Osteoblast (primary cell): ENCODE results near the gene UNC13C. TPM values are rescaled to one million over a fixed set of nuclear protein-coding genes. Genes with fewer than 3 reads are reported as not detected.

ENCODE experiments used
- DNase-seq: peaks from one replicate; pipeline ENCODE4 v3.0.0; 2011; ENCODE audit warnings: low spot score, mixed read lengths; ENCODE audit not compliant: insufficient read length; ENCODE audit errors: missing footprints
- H2AFZ ChIP-seq: 2 replicates; pipeline ENCODE4 v1.6.0; 2011; ENCODE audit warnings: mild to moderate bottlenecking, low read length
- H3K27ac ChIP-seq: 2 replicates; pipeline ENCODE4 v1.5.1; 2011; ENCODE audit warnings: mild to moderate bottlenecking, low read depth, low read length, moderate library complexity
- H3K27me3 ChIP-seq: 2 replicates; pipeline ENCODE4 v1.6.0; 2012; ENCODE audit warnings: mild to moderate bottlenecking, control low read depth, inconsistent platforms, low read length, moderate library complexity; ENCODE audit not compliant: insufficient read depth
- H3K36me3 ChIP-seq: 2 replicates; pipeline ENCODE4 v1.5.1; 2011; ENCODE audit warnings: mild to moderate bottlenecking, low read length, control low read depth, moderate library complexity; ENCODE audit not compliant: insufficient read depth
- H3K4me1 ChIP-seq: 2 replicates; pipeline ENCODE4 v1.5.1; 2011; ENCODE audit warnings: mild to moderate bottlenecking, low read length, control low read depth, moderate library complexity; ENCODE audit not compliant: insufficient read depth
- H3K4me2 ChIP-seq: 2 replicates; pipeline ENCODE4 v1.6.0; 2011; ENCODE audit warnings: mild to moderate bottlenecking, low read length; ENCODE audit not compliant: insufficient read depth
- H3K4me3 ChIP-seq: fragments of 200-600 bp; sonication (generic); 3 replicates; pipeline ENCODE4 v1.5.1; 2012; ENCODE audit warnings: mild to moderate bottlenecking, low read length, inconsistent platforms; ENCODE audit not compliant: insufficient read depth
- H3K79me2 ChIP-seq: 2 replicates; pipeline ENCODE4 v1.6.0; 2012; ENCODE audit warnings: mild to moderate bottlenecking, low read length, control low read depth, inconsistent platforms; ENCODE audit not compliant: insufficient read depth
- H3K9me3 ChIP-seq: 2 replicates; pipeline ENCODE4 v1.5.1; 2011; ENCODE audit warnings: low read depth, low read length, control low read depth
- H4K20me1 ChIP-seq: 2 replicates; pipeline ENCODE4 v1.6.0; 2012; ENCODE audit warnings: mild to moderate bottlenecking, low read length, control low read depth; ENCODE audit not compliant: insufficient read depth
- CTCF ChIP-seq: IDR thresholded peaks from 2 replicates; pipeline ENCODE4 v1.5.1; 2011; ENCODE audit warnings: mild to moderate bottlenecking, low read depth, low read length, moderate library complexity; ENCODE audit errors: extremely low read depth
- total RNA-seq: library from RNA; depleted of rRNA; stranded (reverse); fragments of >200 nt; gene quantifications from 2 replicates; pipeline ENCODE4 v1.2.3, GENCODE V29; 2012

UNC13C gene
- total RNA-seq, 1 donor = not detected

- no peak for TF ChIP-seq CTCF
- Histone ChIP-seq H3K4me1 (no peaks in the 10 kb centered on the region), H3K4me3 (no peak overlapping the region), H3K9me3 (no peaks in the 10 kb centered on the region), H3K27ac (no peak overlapping the region), H3K36me3 (no peaks in the 10 kb centered on the region), H3K79me2 (no peaks in the 10 kb centered on the region), H3K27me3 (no peaks in the 10 kb centered on the region), H4K20me1 (no peaks in the 10 kb centered on the region), H2AFZ (no peak overlapping the region), H3K4me2 (no peak overlapping the region)
- DNase-seq = no peak
Measured at GRCh38 chr15:53982071-53982680, 3.9 kb downstream of the UNC13C start.

GRCh38 chr15:53982876-53983275 is 4.6 kb downstream of the UNC13C start:
- no peaks in the 10 kb centered on the region for H3K27me3 ChIP-seq
- no peak overlapping the region for H3K27ac ChIP-seq
- no peak overlapping the region for H2AFZ ChIP-seq
- no peaks in the 10 kb centered on the region for H3K36me3 ChIP-seq
- H4K20me1 ChIP-seq = no peaks in the 10 kb centered on the region
- H3K9me3 ChIP-seq = no peaks in the 10 kb centered on the region
- no peak for TF ChIP-seq CTCF
- no peaks in the 10 kb centered on the region for H3K79me2 ChIP-seq
- DNase-seq = no peak
- H3K4me2 ChIP-seq = no peak overlapping the region
- no peak overlapping the region for H3K4me3 ChIP-seq
- H3K4me1 ChIP-seq = no peaks in the 10 kb centered on the region

DNA sequence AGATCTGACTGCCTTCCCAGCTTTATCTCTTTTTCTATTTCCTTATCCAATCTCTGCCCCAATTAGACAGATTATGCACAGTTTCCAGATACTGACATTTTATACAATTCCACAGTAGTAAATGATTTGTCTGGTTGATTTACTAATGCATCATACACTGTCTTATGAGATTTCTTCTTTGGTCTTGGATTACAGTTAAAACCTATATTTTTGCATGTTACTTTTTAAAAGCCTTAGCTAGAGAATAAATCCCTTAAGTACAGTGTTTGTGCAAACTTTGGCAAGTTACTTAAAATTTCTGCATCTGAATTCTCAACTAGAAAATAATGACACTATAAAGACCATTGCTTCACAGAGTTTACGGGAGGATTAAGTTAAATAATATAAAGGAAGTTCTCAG is 6.0 kb downstream of the UNC13C start:
- no peaks in the 10 kb centered on the region for H3K27me3 ChIP-seq
- H4K20me1 ChIP-seq = no peaks in the 10 kb centered on the region
- no peak overlapping the region for H3K4me2 ChIP-seq
- no peaks in the 10 kb centered on the region for H3K4me1 ChIP-seq
- DNase-seq = no peak
- H3K27ac ChIP-seq = no peak overlapping the region
- H3K4me3 ChIP-seq = no peak overlapping the region
- no peaks in the 10 kb centered on the region for H3K36me3 ChIP-seq
- H3K79me2 ChIP-seq = no peaks in the 10 kb centered on the region
- no peaks in the 10 kb centered on the region for H3K9me3 ChIP-seq
- TF ChIP-seq CTCF = no peak
- no peak overlapping the region for H2AFZ ChIP-seq

DNA sequence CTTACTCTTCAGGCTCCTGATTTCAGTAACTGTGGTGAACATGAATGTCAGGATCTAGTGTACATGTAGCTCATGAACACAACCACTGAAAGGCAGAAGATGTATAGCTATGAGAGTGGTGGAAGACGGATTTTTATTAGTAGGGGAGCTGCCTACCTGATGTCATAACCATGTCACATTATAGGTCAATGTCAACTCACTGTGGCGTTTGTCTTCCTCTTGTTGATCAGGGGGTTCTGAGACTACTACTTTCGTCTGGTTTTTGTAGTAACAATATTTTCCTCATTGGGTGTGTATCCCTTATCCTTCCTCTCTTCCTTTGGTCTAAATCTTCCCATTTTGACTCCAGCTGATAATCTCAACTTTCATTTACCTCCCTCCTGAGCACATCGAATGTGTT is 7.3 kb downstream of the UNC13C start:
- H3K36me3 ChIP-seq = no peaks in the 10 kb centered on the region
- H2AFZ ChIP-seq = no peak overlapping the region
- TF ChIP-seq CTCF = no peak
- H3K9me3 ChIP-seq = no peaks in the 10 kb centered on the region
- no peaks in the 10 kb centered on the region for H4K20me1 ChIP-seq
- no peak for DNase-seq
- H3K4me1 ChIP-seq = no peaks in the 10 kb centered on the region
- no peak overlapping the region for H3K27ac ChIP-seq
- H3K4me2 ChIP-seq = no peak overlapping the region
- no peaks in the 10 kb centered on the region for H3K27me3 ChIP-seq
- H3K4me3 ChIP-seq = no peak overlapping the region
- H3K79me2 ChIP-seq = no peaks in the 10 kb centered on the region
